ENCODE results near the gene GSKIP.

- no peak for TF ChIP-seq CTCF (conservative IDR thresholded peaks at IDR 0.05; ENCODE audit: low read depth in 2 of 2)
- no peak for TF ChIP-seq EZH2phosphoT487 (IDR thresholded peaks at IDR 0.05; ENCODE audit: unreplicated experiment)
- TF ChIP-seq REST (IDR thresholded peaks at IDR 0.05; ENCODE audit: unreplicated experiment), result no peak
Measured at GRCh38 chr14:96364962-96365361, 1.6 kb downstream of the GSKIP start.
